BLaER1 (cell line): ENCODE measurements around the gene CDH13.

Experiments
- H3K27ac ChIP-seq: shearing (Covaris generic); formaldehyde crosslinking; 2 replicates; pipeline ENCODE4 v1.8.1; 2022
- H3K27me3 ChIP-seq: shearing (Covaris generic); formaldehyde crosslinking; 2 replicates; pipeline ENCODE4 v1.8.1; 2022
- H3K36me3 ChIP-seq: shearing (Covaris generic); formaldehyde crosslinking; 2 replicates; pipeline ENCODE4 v1.8.1; 2022
- H3K4me1 ChIP-seq: shearing (Covaris generic); formaldehyde crosslinking; 2 replicates; pipeline ENCODE4 v1.8.1; 2022
- H3K4me2 ChIP-seq: shearing (Covaris generic); formaldehyde crosslinking; 2 replicates; pipeline ENCODE4 v1.8.1; 2022
- H3K4me3 ChIP-seq: shearing (Covaris generic); formaldehyde crosslinking; 2 replicates; pipeline ENCODE4 v1.8.1; 2022
- H3K9ac ChIP-seq: shearing (Covaris generic); formaldehyde crosslinking; 2 replicates; pipeline ENCODE4 v1.8.1; 2022
- H3K9me3 ChIP-seq: shearing (Covaris generic); formaldehyde crosslinking; 2 replicates; pipeline ENCODE4 v1.8.1; 2022
- H4K20me1 ChIP-seq: shearing (Covaris generic); formaldehyde crosslinking; 2 replicates; pipeline ENCODE4 v1.8.1; 2022
- Cebpa-rat ChIP-seq: shearing (Covaris generic); IDR thresholded peaks from 2 replicates; pipeline ENCODE4 v1.8.1; 2022

CDH13 gene

GRCh38 chr16:82991966-82992675 lies 365.4 kb downstream of the CDH13 start:
- no peaks in the 10 kb centered on the region for H3K9me3 ChIP-seq
- no peaks in the 10 kb centered on the region for H3K36me3 ChIP-seq
- H3K27me3 ChIP-seq = no peaks in the 10 kb centered on the region
- H3K9ac ChIP-seq = no peak overlapping the region
- H3K4me1 ChIP-seq = peaks cover 5% of the 10 kb centered on the region; the same call in 1 of the 2 replicates
- H3K4me3 ChIP-seq = no peak overlapping the region
- no peak for TF ChIP-seq Cebpa-rat
- H4K20me1 ChIP-seq = no peaks in the 10 kb centered on the region
- no peak overlapping the region for H3K27ac ChIP-seq
- H3K4me2 ChIP-seq = no peak overlapping the region

DNA sequence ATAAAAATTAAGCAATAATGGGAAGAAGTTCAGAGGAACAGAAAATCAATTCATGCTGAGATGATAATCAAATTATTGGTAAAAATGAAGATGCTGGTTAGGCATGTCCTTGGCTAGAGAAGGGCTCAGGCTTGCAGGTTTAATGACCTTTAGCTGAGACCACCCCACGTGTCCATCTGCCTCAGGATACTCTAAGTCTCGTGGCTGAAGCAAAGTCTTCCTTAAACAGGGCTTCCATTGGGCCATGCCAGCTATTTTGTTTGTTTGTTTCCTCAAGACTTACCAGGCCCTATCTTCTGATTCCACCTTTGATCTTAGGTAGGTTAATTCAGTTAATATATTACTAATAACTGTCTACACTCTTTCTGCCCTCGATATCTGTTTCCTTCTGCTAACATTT lies 366.0 kb downstream of the CDH13 start:
- H4K20me1 ChIP-seq = no peaks in the 10 kb centered on the region
- no peak for TF ChIP-seq Cebpa-rat

GRCh38 chr16:82993415-82993814 lies 366.6 kb downstream of the CDH13 start:
- no peak overlapping the region for H3K4me3 ChIP-seq
- H3K27me3 ChIP-seq = no peaks in the 10 kb centered on the region
- H3K9ac ChIP-seq = no peak overlapping the region
- no peak overlapping the region for H3K4me2 ChIP-seq
- no peak overlapping the region for H3K27ac ChIP-seq
- no peaks in the 10 kb centered on the region for H3K9me3 ChIP-seq
- peaks cover 5% of the 10 kb centered on the region; the same call in 1 of the 2 replicates for H3K4me1 ChIP-seq
- H3K36me3 ChIP-seq = no peaks in the 10 kb centered on the region
- no peak for TF ChIP-seq Cebpa-rat
- H4K20me1 ChIP-seq = no peaks in the 10 kb centered on the region

More for the DNA sequence above, 366.0 kb downstream of the CDH13 start:
- no peak overlapping the region for H3K9ac ChIP-seq
- peaks cover 5% of the 10 kb centered on the region; the same call in 1 of the 2 replicates for H3K4me1 ChIP-seq
- H3K27ac ChIP-seq = no peak overlapping the region
- no peaks in the 10 kb centered on the region for H3K27me3 ChIP-seq
- H3K4me3 ChIP-seq = no peak overlapping the region
- H3K9me3 ChIP-seq = no peaks in the 10 kb centered on the region
- H3K4me2 ChIP-seq = no peak overlapping the region
- no peaks in the 10 kb centered on the region for H3K36me3 ChIP-seq

DNA sequence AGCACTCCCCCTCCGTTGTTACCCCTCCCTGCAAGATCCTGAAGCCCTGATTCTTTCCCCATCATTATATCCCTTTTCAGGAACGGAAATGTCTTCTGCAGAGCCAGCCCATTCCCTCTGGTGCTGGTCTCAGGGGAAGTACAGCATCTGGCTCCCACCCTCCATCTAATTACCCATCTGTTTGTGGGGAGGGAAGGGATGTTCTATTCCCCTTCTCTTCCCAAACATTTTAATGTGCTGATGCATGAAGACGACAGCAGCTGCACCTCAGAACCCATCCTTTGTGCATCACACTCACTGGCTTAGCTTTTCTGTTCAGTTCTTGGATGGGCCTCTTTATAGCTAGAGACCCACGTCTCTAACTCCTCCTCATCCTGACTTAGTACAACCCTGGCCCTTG lies 367.2 kb downstream of the CDH13 start:
- Histone ChIP-seq H3K27ac (no peak overlapping the region), H3K4me2 (no peak overlapping the region)
- TF ChIP-seq Cebpa-rat = no peak

DNA sequence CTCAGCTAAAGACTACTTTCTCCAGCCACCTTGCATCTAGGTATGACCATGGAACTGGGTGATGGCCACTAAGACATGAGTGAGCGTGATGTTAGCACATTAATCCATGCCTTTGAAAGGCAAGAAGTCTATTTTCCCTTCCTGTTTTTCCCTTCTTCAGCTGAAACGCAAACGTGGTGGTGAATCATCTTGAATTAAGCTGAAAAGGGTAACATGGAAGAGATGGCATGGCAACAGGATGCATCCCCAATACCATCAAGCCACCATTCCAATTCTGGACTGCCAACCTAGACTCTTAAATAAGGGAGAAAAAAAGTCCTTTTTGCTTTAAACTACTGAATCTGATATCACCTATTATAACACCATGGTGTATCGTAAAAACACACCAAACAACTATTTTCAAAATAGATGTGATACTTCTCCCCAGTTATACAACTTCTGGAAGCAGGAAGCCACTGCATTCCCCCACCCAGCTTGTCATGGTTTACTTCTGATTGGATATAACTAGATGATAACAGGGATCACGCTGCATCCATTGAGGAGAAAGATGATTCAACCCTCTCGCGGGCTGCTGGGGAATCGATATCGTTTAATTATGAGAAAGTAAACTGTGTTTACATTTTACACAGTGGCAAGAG lies 368.6 kb downstream of the CDH13 start:
- Histone ChIP-seq H3K27ac (no peak overlapping the region), H3K9ac (no peak overlapping the region), H3K4me1 (peaks cover 5% of the 10 kb centered on the region; the same call in 1 of the 2 replicates), H4K20me1 (no peaks in the 10 kb centered on the region), H3K4me3 (no peak overlapping the region), H3K9me3 (peaks cover 2% of the 10 kb centered on the region; the same call in 1 of the 2 replicates), H3K36me3 (no peaks in the 10 kb centered on the region), H3K4me2 (no peak overlapping the region), H3K27me3 (no peaks in the 10 kb centered on the region)
- TF ChIP-seq Cebpa-rat = no peak

More for the DNA sequence above, 367.2 kb downstream of the CDH13 start:
- Histone ChIP-seq H3K4me1 (peaks cover 5% of the 10 kb centered on the region; the same call in 1 of the 2 replicates), H3K9me3 (no peaks in the 10 kb centered on the region), H3K9ac (no peak overlapping the region), H3K4me3 (no peak overlapping the region), H3K27me3 (no peaks in the 10 kb centered on the region), H3K36me3 (no peaks in the 10 kb centered on the region), H4K20me1 (no peaks in the 10 kb centered on the region)

DNA sequence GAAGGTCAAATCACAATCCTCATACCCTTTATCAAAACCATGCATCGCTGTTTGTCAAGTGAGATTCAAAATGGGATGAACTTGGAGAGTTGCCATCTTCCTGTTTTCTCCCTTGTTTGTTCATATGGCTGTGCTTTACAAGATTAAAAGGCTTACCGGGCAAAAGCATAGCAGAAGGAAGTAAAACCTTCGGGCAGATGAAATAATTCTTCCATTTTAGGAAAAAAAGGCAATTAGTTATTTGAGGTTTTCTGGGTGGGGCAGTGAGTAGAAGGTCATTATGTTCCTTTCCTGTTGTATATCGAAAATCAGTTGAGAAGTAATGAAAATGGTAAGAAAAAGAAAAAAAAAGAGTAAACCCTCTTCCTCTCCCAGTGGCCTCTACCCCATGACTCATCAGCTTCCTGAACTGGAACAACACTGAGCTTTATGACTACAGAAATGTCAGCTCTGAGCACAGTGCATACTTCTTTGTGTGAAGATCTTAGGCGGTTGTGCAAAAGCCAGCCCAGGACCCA lies 369.2 kb downstream of the CDH13 start:
- H3K4me3 ChIP-seq = no peak overlapping the region
- H3K9me3 ChIP-seq = peaks cover 5% of the 10 kb centered on the region; the same call in 1 of the 2 replicates
- H3K9ac ChIP-seq = no peak overlapping the region
- H3K4me1 ChIP-seq = peaks cover 5% of the 10 kb centered on the region; the same call in 1 of the 2 replicates
- H3K4me2 ChIP-seq = no peak overlapping the region
- no peaks in the 10 kb centered on the region for H4K20me1 ChIP-seq
- TF ChIP-seq Cebpa-rat = no peak
- H3K27ac ChIP-seq = no peak overlapping the region
- H3K36me3 ChIP-seq = no peaks in the 10 kb centered on the region
- no peaks in the 10 kb centered on the region for H3K27me3 ChIP-seq

GRCh38 chr16:82996814-82997213 lies 370.0 kb downstream of the CDH13 start:
- H3K4me1 ChIP-seq = peaks cover 5% of the 10 kb centered on the region; the same call in 1 of the 2 replicates

GRCh38 chr16:82999711-83000110 lies 372.9 kb downstream of the CDH13 start:
- H3K4me1 ChIP-seq = peaks cover 5% of the 10 kb centered on the region; the same call in 1 of the 2 replicates
- H3K4me2 ChIP-seq = no peak overlapping the region
- no peak overlapping the region for H3K27ac ChIP-seq
- no peak overlapping the region for H3K9ac ChIP-seq
- H3K36me3 ChIP-seq = no peaks in the 10 kb centered on the region
- no peaks in the 10 kb centered on the region for H4K20me1 ChIP-seq
- H3K9me3 ChIP-seq = peaks cover 5% of the 10 kb centered on the region; the same call in 1 of the 2 replicates
- H3K27me3 ChIP-seq = no peaks in the 10 kb centered on the region
- H3K4me3 ChIP-seq = no peak overlapping the region
- TF ChIP-seq Cebpa-rat = no peak

More at GRCh38 chr16:82996814-82997213, 370.0 kb downstream of the CDH13 start:
- H4K20me1 ChIP-seq = no peaks in the 10 kb centered on the region
- H3K36me3 ChIP-seq = no peaks in the 10 kb centered on the region
- H3K27ac ChIP-seq = no peak overlapping the region
- peaks cover 5% of the 10 kb centered on the region; the same call in 1 of the 2 replicates for H3K9me3 ChIP-seq
- H3K4me2 ChIP-seq = no peak overlapping the region
- H3K27me3 ChIP-seq = no peaks in the 10 kb centered on the region
- H3K4me3 ChIP-seq = no peak overlapping the region
- TF ChIP-seq Cebpa-rat = no peak
- H3K9ac ChIP-seq = no peak overlapping the region

- no peak for TF ChIP-seq Cebpa-rat
- Histone ChIP-seq H3K36me3 (no peaks in the 10 kb centered on the region), H3K27ac (no peak overlapping the region), H3K9me3 (peaks cover 5% of the 10 kb centered on the region; the same call in 1 of the 2 replicates), H3K4me2 (no peak overlapping the region), H3K27me3 (no peaks in the 10 kb centered on the region), H3K9ac (no peak overlapping the region), H3K4me1 (no peaks in the 10 kb centered on the region), H4K20me1 (no peaks in the 10 kb centered on the region), H3K4me3 (no peak overlapping the region)
Measured at GRCh38 chr16:83002351-83003334, 375.9 kb downstream of the CDH13 start.
